ENCODE measurements around the gene ANKRD33B. TPM values are rescaled to one million over a fixed set of nuclear protein-coding genes. Genes with fewer than 3 reads are reported as not detected.

Gene ANKRD33B
- total RNA-seq, 1 experiment from 2014 or later = 10.9 TPM

GRCh38 chr5:10542055-10542550 is 21.8 kb upstream of the ANKRD33B start:
- Histone ChIP-seq H3K9ac (ENCODE audit: low read length) (no peak overlapping the region), H3K9me2 (ENCODE audit: insufficient read depth) (no peaks in the 10 kb centered on the region), H3K27ac (ENCODE audit: low read depth, low read length) (no peak overlapping the region), H3K79me2 (ENCODE audit: insufficient read depth, low read length) (no peaks in the 10 kb centered on the region), H4K20me1 (ENCODE audit: insufficient read depth) (no peaks in the 10 kb centered on the region), H2AFZ (ENCODE audit: low read depth, low read length, poor library complexity, severe bottlenecking) (no peak overlapping the region), H3K4me1 (ENCODE audit: control insufficient read depth in 1 of 2, insufficient read depth in 2 of 2, low read length in 2 of 2) (peaks cover 0 to 3% of the 10 kb centered on the region in 2 experiments; a peak in 1 of 4 replicates), H3K27me3 (ENCODE audit: insufficient read depth, low read length) (no peaks in the 10 kb centered on the region), H3K9me3 (ENCODE audit: control insufficient read depth in 1 of 2, insufficient read depth in 1 of 2, low read depth in 1 of 2, low read length in 2 of 2) (no peaks in the 10 kb centered on the region), H3K4me2 (ENCODE audit: low read length) (no peak overlapping the region), H3K4me3 (replicated peaks in 1 of 2; ENCODE audit: low read depth in 1 of 2, low read length in 2 of 2) (no peak overlapping the region), H3K36me3 (ENCODE audit: control insufficient read depth in 1 of 2, insufficient read depth in 2 of 2, low read length in 2 of 2) (no peaks in the 10 kb centered on the region)
- RAD21 ChIA-PET (ENCODE audit: low non-redundant PET in 1 of 2, low total read pairs in 2 of 2, uncharacterized antibody in 2 of 2, unreplicated experiment in 2 of 2) = no interaction called here
- CTCF ChIA-PET = interaction anchor here (0.6 kb wide), 1 partner anchor 68 kb away, joined by 3 read pairs; no protein-coding TSS in a partner anchor
- ATAC-seq (no peak), DNase-seq (ENCODE audit: low read depth, low spot score) (no peak)
- intact Hi-C loops (cut with micrococcal nuclease) = no loop called here
- POLR2A ChIA-PET = no interaction called here
- BruUV-seq (replicated peaks) = no TSS peak
- TF ChIP-seq POLR2A (IDR thresholded peaks at IDR 0.05; ENCODE audit: borderline replicate concordance, extremely low read depth, insufficient read depth, insufficient read length) (no peak), ATF3 (IDR thresholded peaks at IDR 0.05) (no peak), CBX3 (IDR thresholded peaks at IDR 0.05; ENCODE audit: low read depth) (no peak), SRF (IDR thresholded peaks at IDR 0.05; ENCODE audit: low read depth) (no peak), ZBTB33 (IDR thresholded peaks at IDR 0.05; ENCODE audit: extremely low read depth, insufficient replicate concordance, low read length) (no peak), REST (IDR thresholded peaks at IDR 0.05; ENCODE audit: low read depth) (no peak), ZFX (IDR thresholded peaks at IDR 0.05) (no peak), YY1 (IDR thresholded peaks at IDR 0.05; ENCODE audit: extremely low read depth, insufficient replicate concordance, low read depth, low read length) (no peak), EZH2 (IDR thresholded peaks at IDR 0.05) (no peak), ZNF274 (IDR thresholded peaks at IDR 0.05; ENCODE audit: low read depth, low read length) (no peak), SP1 (IDR thresholded peaks at IDR 0.05; ENCODE audit: low read depth) (no peak), FOSL1 (IDR thresholded peaks at IDR 0.05; ENCODE audit: low read depth) (no peak), SIN3A (IDR thresholded peaks at IDR 0.05; ENCODE audit: low read depth) (no peak), CEBPB (IDR thresholded peaks at IDR 0.05; ENCODE audit: low read depth) (no peak), TCF7L2 (IDR thresholded peaks at IDR 0.05; ENCODE audit: borderline replicate concordance, extremely low read depth, insufficient read depth, insufficient read length) (no peak)

Measured in HCT116 (cell line).